ENCODE data around the gene TMEM9B.

DNA sequence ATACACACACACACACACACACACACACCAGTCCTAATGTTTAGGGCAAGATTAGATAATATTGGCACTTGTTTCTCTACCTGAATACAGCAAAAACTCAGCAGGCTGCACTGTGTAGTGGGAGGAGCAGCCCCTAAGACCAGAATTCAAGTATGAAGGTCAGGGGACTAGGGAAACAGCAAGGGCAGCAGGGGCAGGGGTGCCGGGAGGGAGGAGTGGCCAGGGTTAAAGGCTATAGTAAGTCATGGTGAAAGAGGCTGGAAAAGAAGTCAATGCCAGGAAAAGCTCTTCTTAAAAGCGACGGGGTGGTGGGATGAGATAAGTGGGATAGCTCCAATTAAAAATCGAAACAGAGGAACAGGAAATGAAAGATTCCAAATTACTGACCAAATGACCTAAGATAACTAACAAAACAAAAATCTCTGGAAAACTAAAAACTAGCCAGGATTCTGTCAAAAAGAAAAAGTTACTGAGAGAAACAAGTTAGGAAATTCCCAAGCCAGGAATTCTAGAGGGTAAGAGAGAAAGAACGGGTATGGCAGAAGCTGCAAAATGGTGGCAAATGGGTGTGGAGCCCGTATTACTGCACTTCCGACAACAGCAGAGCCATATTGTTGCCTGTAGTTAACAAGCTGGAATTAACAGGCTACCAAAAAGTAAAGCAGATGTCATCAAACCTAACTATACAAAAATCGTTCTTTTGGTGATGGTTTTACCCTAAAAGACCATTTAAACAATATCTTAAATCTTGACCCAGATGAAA, 22.7 kb downstream of the TMEM9B start:
- TF ChIP-seq EZH2 (IDR thresholded peaks at IDR 0.05) (no peak), POLR2AphosphoS5 (IDR thresholded peaks at IDR 0.05; ENCODE audit: borderline replicate concordance, low read depth, low read length) (no peak), FOXP2 (optimal IDR thresholded peaks at IDR 0.05; ENCODE audit: control extremely low read depth, extremely low read length, insufficient read depth) (no peak)
